CD4-positive, alpha-beta T cell treated with Interleukin-15 for 1 hour (primary cell): ENCODE results near the gene FASTKD2.

ENCODE experiments used
- DNase-seq: peaks from one replicate; pipeline ENCODE4 v3.0.0-alpha.2; 2020

FASTKD2 gene

GRCh38 chr2:206765242-206766056, at the start of gene FASTKD2, which contains the start of gene MDH1B:
Gene FASTKD2 (plus strand): TSS chr2:206765606. CDS start chr2:206766694, 1,088 bp downstream.
Gene MDH1B (minus strand): TSS chr2:206765328. CDS start chr2:206765271, 57 bp downstream.
- peak; percentile 87 for DNase-seq

GRCh38 chr2:206716623-206717022, 48.8 kb upstream of the FASTKD2 start:
- no peak for DNase-seq

GRCh38 chr2:206718296-206718695, 47.1 kb upstream of the FASTKD2 start, which contains the start of gene DYTN:
Gene DYTN (minus strand): TSS chr2:206718396. CDS start chr2:206718279, 117 bp downstream.
- no peak for DNase-seq

DNA sequence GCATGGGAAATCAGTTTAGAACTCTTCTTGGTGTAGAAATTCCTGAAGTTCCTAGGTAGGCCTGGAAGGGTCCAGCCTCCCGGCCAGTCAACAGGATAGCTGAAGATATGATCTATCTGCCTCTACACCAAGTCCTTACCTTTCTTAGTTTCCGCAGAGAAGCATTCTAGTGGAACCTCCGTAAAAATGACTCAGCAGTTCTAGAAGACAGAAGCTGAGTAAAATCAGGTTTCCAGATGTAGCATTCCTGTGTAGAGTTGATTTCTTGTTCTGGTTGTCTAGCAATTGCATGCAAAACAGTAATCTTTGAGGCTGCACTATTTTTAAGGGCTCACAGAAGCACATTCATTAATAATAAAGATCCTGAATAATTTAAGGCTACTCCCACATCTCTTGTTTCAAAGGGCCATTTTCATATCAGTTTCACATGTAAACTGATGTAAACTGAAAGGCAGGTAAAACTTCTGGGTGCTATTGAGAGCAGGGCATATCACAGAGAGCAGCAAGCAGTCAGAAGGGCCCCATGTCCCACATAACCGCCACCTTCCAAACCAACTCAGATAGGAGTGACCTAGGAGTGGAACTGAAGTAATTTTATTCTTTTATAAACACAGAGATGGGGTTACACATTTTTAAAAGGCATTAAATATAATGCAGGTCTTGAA, 44.0 kb upstream of the FASTKD2 start:
- DNase-seq, result no peak

- DNase-seq, result no peak
These were observed 42.1 kb upstream of the FASTKD2 start for GRCh38 chr2:206723288-206723687.

GRCh38 chr2:206727287-206727686, 38.1 kb upstream of the FASTKD2 start:
- no peak for DNase-seq

DNA sequence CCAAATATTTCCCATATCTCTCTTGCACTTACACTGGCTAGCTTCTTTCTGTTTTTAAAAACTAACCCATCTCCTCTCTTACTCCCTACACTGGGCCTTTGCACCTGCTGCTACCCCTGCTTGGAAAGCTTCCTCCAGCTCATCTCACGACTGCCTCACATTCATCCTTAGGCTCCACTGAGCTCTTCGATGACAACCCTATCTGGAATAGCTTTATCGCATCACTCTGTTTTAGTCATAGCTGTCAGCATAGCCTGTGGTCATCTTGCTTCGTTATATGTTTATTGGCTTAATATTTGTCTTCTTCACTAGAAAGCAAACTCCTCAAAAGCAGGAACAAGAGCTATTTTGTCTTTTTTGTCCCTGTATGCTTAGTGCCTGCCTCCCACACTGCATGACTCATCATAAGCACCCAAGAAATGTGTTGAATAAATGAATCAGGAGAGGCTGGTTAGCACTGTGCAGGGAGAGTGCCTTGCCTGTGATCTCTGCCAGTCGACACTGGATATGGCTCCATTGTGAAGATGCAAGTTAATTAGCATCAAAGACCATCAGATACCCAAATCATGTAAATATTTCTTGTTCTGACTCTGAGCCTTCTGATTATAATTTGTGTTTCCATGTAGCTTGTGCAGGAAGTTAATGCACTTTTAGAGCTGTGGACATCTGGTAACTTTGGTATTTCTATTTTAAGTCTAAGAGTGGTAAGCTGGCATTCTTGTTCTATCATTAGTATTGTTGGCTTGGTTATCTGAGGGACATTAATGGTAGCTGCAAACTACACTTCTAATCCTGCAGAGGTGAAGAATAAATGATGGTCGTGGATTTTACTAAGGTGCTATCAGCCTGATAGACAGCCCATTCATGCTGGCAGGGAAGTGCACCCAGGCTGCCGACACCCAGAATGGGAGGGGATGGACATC, 36.9 kb upstream of the FASTKD2 start:
- DNase-seq, result no peak

GRCh38 chr2:206733341-206733740, 32.1 kb upstream of the FASTKD2 start:
- DNase-seq, result no peak

DNA sequence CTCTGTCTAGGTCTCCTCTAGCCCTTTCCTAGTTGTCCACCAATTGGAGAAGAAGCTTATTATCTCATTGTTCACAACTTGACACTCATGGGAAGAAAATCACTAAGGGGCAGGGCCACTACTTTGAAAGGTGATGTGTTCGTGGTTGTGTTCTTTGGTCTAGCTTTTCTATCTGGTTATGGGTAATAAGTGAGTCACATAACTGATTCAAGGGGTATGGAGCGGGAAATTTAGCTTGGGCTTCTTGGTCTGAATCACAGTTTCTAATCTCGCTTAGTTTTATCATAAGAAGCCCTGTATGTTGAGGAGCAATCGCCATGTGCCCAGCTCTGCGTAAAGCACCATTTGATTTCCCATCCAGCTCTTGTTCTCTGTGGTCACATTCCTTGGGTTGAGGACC, 28.5 kb upstream of the FASTKD2 start:
- no peak for DNase-seq

GRCh38 chr2:206739271-206739670, 26.1 kb upstream of the FASTKD2 start:
- DNase-seq, result no peak

GRCh38 chr2:206740800-206741199, 24.6 kb upstream of the FASTKD2 start:
- DNase-seq, result no peak

- no peak for DNase-seq
These were observed 8.6 kb upstream of the FASTKD2 start for GRCh38 chr2:206756816-206757215.

DNA sequence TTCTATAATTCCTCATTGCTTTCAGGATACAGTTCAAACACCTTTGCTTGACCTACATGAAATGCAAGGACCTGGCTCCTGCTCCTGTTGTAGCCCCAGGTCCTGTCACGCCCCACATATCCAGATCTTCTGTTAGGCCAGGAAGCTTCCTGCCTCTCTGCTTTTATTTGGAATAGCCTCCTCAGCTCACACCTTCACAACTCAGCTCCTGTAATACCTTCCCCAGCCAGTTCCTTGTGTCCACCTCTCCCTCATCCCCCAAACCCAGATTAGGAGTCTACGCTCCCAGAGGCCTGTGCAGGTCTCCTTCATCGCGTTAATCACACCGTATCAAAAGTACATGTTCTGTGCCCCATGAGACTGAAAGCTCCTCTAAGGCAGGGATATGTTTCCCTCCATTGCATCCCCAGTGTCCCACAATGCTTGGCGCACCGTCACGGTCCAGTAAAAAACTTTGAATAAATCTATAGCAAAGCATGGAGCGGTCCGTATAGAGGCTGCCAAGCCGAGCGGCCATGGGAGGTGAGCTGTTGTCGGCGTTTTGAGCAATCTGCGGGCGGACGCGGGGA, 649 bp upstream of the FASTKD2 start:
- no peak for DNase-seq

GRCh38 chr2:206766057-206766930, 888 bp downstream of the FASTKD2 start:
- no peak for DNase-seq

DNA sequence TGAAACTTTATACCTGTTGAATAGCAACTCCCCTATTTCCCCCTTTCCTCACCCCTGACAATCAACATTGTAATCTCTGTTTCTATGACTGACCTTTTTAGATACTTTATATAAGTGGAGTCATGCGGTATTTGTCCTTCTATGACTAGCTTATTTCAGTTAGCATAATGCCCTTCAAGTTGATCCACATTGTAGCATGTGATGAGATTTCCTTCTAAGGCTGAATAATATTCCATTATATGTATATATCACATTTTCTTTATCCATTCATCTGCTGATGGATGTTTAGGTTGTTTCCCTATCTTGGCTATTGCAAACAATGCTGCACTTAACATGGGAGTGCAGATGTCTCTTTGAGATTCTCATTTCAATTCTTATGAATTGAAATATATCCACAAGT, 9.5 kb downstream of the FASTKD2 start:
- DNase-seq, result no peak

DNA sequence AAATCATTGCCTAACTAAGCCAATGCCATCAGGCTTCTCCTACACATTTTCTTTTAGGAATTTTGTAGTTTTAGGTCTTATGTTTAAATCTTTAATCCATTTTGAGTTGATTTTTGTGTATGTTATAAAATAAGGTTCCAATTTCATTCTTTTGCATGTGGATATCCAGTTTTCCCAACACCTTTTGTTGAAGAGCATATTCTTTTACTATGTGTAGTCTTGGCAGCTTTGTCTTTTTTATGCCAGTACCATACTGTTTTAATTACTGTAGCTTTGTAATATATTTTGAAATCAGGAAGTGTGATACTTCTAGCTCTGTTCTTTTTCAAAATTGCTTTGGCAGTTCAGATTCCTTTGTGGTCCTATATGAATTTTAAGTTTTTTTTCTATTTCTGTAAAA, 11.0 kb downstream of the FASTKD2 start:
- DNase-seq, result no peak

DNA sequence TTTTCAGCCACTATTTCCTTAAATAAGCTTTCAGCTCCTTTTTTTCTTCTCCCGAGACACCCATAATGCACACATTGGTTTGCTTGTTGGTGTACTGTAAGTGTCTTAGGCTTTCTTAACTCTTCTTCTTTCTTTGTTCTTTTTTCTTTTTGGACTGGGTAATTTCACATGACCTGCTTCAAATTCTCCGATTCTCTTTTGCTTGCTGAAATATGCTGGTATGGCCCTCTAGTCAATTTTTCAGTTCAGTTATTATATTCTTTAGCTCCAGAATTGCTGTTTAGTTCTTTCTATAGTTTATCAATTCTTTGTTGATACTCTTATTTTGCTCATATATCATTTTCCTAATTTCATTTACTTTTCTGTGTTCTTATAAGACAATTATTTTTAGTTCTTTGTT, 15.3 kb downstream of the FASTKD2 start:
- DNase-seq, result no peak

GRCh38 chr2:206783718-206784117, 18.3 kb downstream of the FASTKD2 start:
- no peak for DNase-seq

GRCh38 chr2:206784559-206785353, 19.4 kb downstream of the FASTKD2 start:
- no peak for DNase-seq

- no peak for DNase-seq
These were observed 25.0 kb downstream of the FASTKD2 start for GRCh38 chr2:206790311-206790935.
